A549 (cell line): ENCODE data around the gene SH2B3. TPM values are rescaled to one million over a fixed set of nuclear protein-coding genes. Genes with fewer than 3 reads are reported as not detected.

Experiments
- ATAC-seq, 2 experiments: fragments of 200-7000 bp in 1 of 2; fragments of >200 bp in 1 of 2; cut with Nextera tagmentation in 1 of 2; cut with Tn5 transposase in 1 of 2; 3 replicates each; pipeline versions ENCODE4 v1.8.0 to v1.9.1; 2018 to 2020; ENCODE audit warnings: mild to moderate bottlenecking in 1 of 2, moderate library complexity in 1 of 2
- CTCF ChIA-PET: fragments of 300-600 bp; sonication (Branson Sonifier 250); formaldehyde crosslinking; extraction: SDS; loops from one replicate; lab custom pipeline; 2021; ENCODE audit warnings: antibody characterized with exemption, inconsistent platforms; lab: Yijun Ruan, JAX
- POLR2A ChIA-PET: fragments of 350-600 bp; formaldehyde crosslinking; extraction: SDS; loops from one replicate; lab custom pipeline; 2021; ENCODE audit warnings: antibody characterized with exemption, inconsistent platforms; lab: Yijun Ruan, JAX
- DNase-seq, 2 experiments: peaks; one replicate each; pipeline versions ENCODE4 v3.0.0 to v3.0.0-alpha.2; 2011 to 2016; ENCODE audit warnings: low read depth in 1 of 2, low spot score in 1 of 2
- FAIRE-seq: peaks from 2 replicates; lab custom pipeline; 2011; peaks lifted over from hg19 to GRCh38; lab: Jason Lieb, UNC
- H3K27ac ChIP-seq, 2 experiments: fragments of >200 bp; sonication (Bioruptor Twin); formaldehyde crosslinking; 3 replicates each; pipeline ENCODE4 v1.5.1; 2016 to 2017
- H3K4me1 ChIP-seq: fragments of >200 bp; sonication (Bioruptor Twin); formaldehyde crosslinking; 3 replicates; pipeline ENCODE4 v1.6.1; 2016
- H3K4me2 ChIP-seq: fragments of >200 bp; sonication (Bioruptor Twin); formaldehyde crosslinking; 3 replicates; pipeline ENCODE4 v1.6.1; 2016
- H3K4me3 ChIP-seq: fragments of >200 bp; sonication (Bioruptor Twin); formaldehyde crosslinking; 3 replicates; pipeline ENCODE4 v1.5.1; 2016
- H3K9me3 ChIP-seq: fragments of >200 bp; sonication (Bioruptor Twin); formaldehyde crosslinking; 3 replicates; pipeline ENCODE4 v1.6.1; 2016
- CHD4 ChIP-seq: fragments of 200-600 bp; sonication (generic); IDR thresholded peaks from 2 replicates; pipeline ENCODE4 v1.6.1; 2016; ENCODE audit warnings: antibody characterized with exemption, mild to moderate bottlenecking, borderline replicate concordance
- CTCF ChIP-seq: fragments of >200 bp; sonication (Bioruptor Twin); formaldehyde crosslinking; IDR thresholded peaks from 3 replicates; pipeline ENCODE4 v1.5.1; 2016
- EHF ChIP-seq: fragments of 250-450 bp; sonication (Bioruptor Pico); IDR thresholded peaks from 2 replicates; pipeline ENCODE4 v1.5.0; 2020; ENCODE audit warnings: mild to moderate bottlenecking
- FOSB ChIP-seq: fragments of 250-450 bp; sonication (Bioruptor Pico); IDR thresholded peaks from 2 replicates; pipeline ENCODE4 v1.5.0; 2020; ENCODE audit warnings: mild to moderate bottlenecking, moderate library complexity
- FOXS1 ChIP-seq: fragments of 250-450 bp; sonication (Bioruptor Pico); IDR thresholded peaks from 2 replicates; pipeline ENCODE4 v1.5.0; 2020; ENCODE audit warnings: mild to moderate bottlenecking, moderate library complexity
- HOXB13 ChIP-seq: fragments of 250-450 bp; sonication (Bioruptor Pico); IDR thresholded peaks from 2 replicates; pipeline ENCODE4 v1.5.0; 2020; ENCODE audit warnings: low read depth, mild to moderate bottlenecking, moderate library complexity
- KDM1A ChIP-seq: fragments of 200-600 bp; sonication (generic); IDR thresholded peaks from 2 replicates; pipeline ENCODE4 v1.6.1; 2016; ENCODE audit warnings: low read depth, mild to moderate bottlenecking
- KDM5A ChIP-seq: fragments of 200-600 bp; sonication (generic); IDR thresholded peaks from 2 replicates; pipeline ENCODE4 v1.6.1; 2016; ENCODE audit warnings: antibody characterized with exemption, mild to moderate bottlenecking
- MYC ChIP-seq: IDR thresholded peaks from 2 replicates; pipeline ENCODE4 v1.6.1; 2012; ENCODE audit warnings: mild to moderate bottlenecking, inconsistent platforms, low read length, improper control_type of control experiment, borderline replicate concordance
- NFE2L2 ChIP-seq: fragments of 150-350 bp; conservative IDR thresholded peaks from 2 replicates; pipeline ENCODE4 v1.6.1; 2014; ENCODE audit warnings: low read length
- POLR2AphosphoS2 ChIP-seq: conservative IDR thresholded peaks from 2 replicates; pipeline ENCODE4 v1.6.1; 2012; ENCODE audit warnings: low read length, improper control_type of control experiment, inconsistent platforms
- RCOR1 ChIP-seq: fragments of 150-350 bp; IDR thresholded peaks from 2 replicates; pipeline ENCODE4 v1.6.1; 2014; ENCODE audit warnings: antibody characterized with exemption, low read length, low read depth
- SMC3 ChIP-seq: fragments of >200 bp; sonication (Bioruptor Twin); formaldehyde crosslinking; IDR thresholded peaks from 3 replicates; pipeline ENCODE4 v1.6.1; 2018; ENCODE audit warnings: inconsistent platforms
- SREBF2 ChIP-seq: fragments of 450-650 bp; IDR thresholded peaks from 2 replicates; pipeline ENCODE4 v1.6.1; 2014; ENCODE audit warnings: mild to moderate bottlenecking, moderate library complexity
- ZFP36 ChIP-seq: fragments of 450-650 bp; IDR thresholded peaks from 2 replicates; pipeline ENCODE4 v1.6.1; 2014; ENCODE audit warnings: borderline replicate concordance; ENCODE audit not compliant: partially characterized antibody
- ZNF302 ChIP-seq: fragments of 250-450 bp; sonication (Bioruptor Pico); IDR thresholded peaks from 2 replicates; pipeline ENCODE4 v1.9.0; 2021; ENCODE audit warnings: inconsistent platforms, mild to moderate bottlenecking, moderate library complexity
- WGBS: methylation state at CpG from one replicate; pipeline ENCODE4 v1.1.6; 2017; ENCODE audit errors: missing lambda C conversion rate; 5-methylcytosine and 5-hydroxymethylcytosine counted together
- polyA plus RNA-seq, 4 experiments: library from polyadenylated mRNA; depleted of rRNA in 3 of 4; stranded (reverse); fragments of >200 nt; fragmentation: RNase III in 1 of 4; extraction: RNeasy Plus Mini Kit Qiagen cat#74134 plus additional on column Dnase treatment in 1 of 4; gene quantifications; 2 replicates in 3 of 4; 3 replicates in 1 of 4; pipeline ENCODE4 v1.2.3, GENCODE V29; 2011 to 2017
- TF ChIP-seq, protein P1 (sequence below): IDR thresholded peaks from 2 replicates; pipeline ENCODE4 v1.6.1; 2012; ENCODE audit warnings: low read depth, borderline replicate concordance
- TF ChIP-seq, protein P2 (sequence below): fragments of 250-450 bp; sonication (Bioruptor Pico); IDR thresholded peaks from 2 replicates; pipeline ENCODE4 v1.5.0; 2020; ENCODE audit warnings: low read depth, mild to moderate bottlenecking, moderate library complexity

The SH2B3 gene
- polyA plus RNA-seq, 2 of the 4 experiments (the other 2 are of a cell fraction) = 2.3 to 2.5 TPM

- Histone ChIP-seq H3K4me1 (peaks cover 7% of the 10 kb centered on the region), H3K27ac (no peak overlapping the region), H3K4me2 (no peak overlapping the region), H3K9me3 (no peaks in the 10 kb centered on the region), H3K4me3 (no peak overlapping the region)
- POLR2A ChIA-PET = no interaction called here
- no peak for FAIRE-seq
- ATAC-seq = no peak
- CTCF ChIA-PET = interaction anchor here (0.5 to 17.4 kb wide), 7 partner anchors 8 to 977 kb away, joined by 3 to 154 read pairs (median 6); no protein-coding TSS in a partner anchor
- 98% methylated on average over 7 of the region's 7 CpGs for WGBS
- TF ChIP-seq NFE2L2 = no peak
- TF ChIP-seq RCOR1 = no peak
- TF ChIP-seq SMC3 = no peak
- no peak for DNase-seq
Measured at GRCh38 chr12:111443086-111443485, 37.4 kb downstream of the SH2B3 start.

DNA sequence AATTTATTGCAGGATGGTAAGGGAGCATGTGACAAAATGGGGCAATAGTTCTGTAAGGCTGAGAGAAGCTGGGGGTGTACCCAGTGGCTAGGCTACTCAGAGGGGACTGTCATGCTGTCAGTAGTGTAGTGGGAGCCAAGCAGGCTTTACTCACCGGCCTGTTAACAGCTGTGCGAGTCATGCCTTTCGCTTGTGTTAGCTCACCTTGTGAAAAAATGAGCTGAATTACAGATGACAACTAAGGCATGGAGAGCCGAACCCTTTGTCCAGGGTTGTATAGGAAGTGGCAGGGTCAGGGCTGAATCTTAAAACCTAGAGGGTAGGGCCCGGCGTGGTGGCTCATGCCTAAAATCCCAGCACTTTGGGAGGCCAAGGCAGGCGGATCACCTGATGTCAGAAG lies 37.9 kb downstream of the SH2B3 start:
- POLR2A ChIA-PET = no interaction called here
- ATAC-seq (no peak), DNase-seq (no peak), FAIRE-seq (no peak)
- CTCF ChIA-PET = interaction anchor here (0.8 to 17.4 kb wide), 5 partner anchors 8 to 45 kb away, joined by 3 to 154 read pairs (median 9); no protein-coding TSS in a partner anchor
- no peak overlapping the region for H3K27ac ChIP-seq
- H3K9me3 ChIP-seq = no peaks in the 10 kb centered on the region
- no peak overlapping the region for H3K4me3 ChIP-seq
- H3K4me2 ChIP-seq = no peak overlapping the region
- TF ChIP-seq CTCF (no peak), CHD4 (no peak), HOXB13 (no peak), MYC (no peak), FOSB (no peak), KDM5A (no peak), ZFP36 (no peak), KDM1A (no peak), POLR2AphosphoS2 (no peak), RCOR1 (no peak), ZNF302 (CRISPR knock-in tag) (no peak), SREBF2 (no peak), EHF (CRISPR knock-in tag) (no peak)
- TF ChIP-seq, protein P1, sequence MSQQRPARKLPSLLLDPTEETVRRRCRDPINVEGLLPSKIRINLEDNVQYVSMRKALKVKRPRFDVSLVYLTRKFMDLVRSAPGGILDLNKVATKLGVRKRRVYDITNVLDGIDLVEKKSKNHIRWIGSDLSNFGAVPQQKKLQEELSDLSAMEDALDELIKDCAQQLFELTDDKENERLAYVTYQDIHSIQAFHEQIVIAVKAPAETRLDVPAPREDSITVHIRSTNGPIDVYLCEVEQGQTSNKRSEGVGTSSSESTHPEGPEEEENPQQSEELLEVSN = no peak
- TF ChIP-seq, protein P2, sequence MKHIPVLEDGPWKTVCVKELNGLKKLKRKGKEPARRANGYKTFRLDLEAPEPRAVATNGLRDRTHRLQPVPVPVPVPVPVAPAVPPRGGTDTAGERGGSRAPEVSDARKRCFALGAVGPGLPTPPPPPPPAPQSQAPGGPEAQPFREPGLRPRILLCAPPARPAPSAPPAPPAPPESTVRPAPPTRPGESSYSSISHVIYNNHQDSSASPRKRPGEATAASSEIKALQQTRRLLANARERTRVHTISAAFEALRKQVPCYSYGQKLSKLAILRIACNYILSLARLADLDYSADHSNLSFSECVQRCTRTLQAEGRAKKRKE (CRISPR knock-in tag) = no peak
- 80% methylated on average over 7 of the region's 7 CpGs for WGBS
- peaks cover 2% of the 10 kb centered on the region; the same call in 2 of the 3 replicates for H3K4me1 ChIP-seq

GRCh38 chr12:111444314-111444924 lies 38.7 kb downstream of the SH2B3 start:
- ATAC-seq (no peak), FAIRE-seq (no peak)
- WGBS = 89% methylated on average over 6 of the region's 8 CpGs

More at GRCh38 chr12:111444314-111444924, 38.7 kb downstream of the SH2B3 start:
- Histone ChIP-seq H3K4me3 (no peak overlapping the region), H3K4me2 (no peak overlapping the region), H3K27ac (no peak overlapping the region), H3K9me3 (no peaks in the 10 kb centered on the region), H3K4me1 (no peaks in the 10 kb centered on the region)
- DNase-seq = no peak
- POLR2A ChIA-PET = interaction anchor here (0.5 to 0.6 kb wide), 2 partner anchors 186 to 1929 kb away, joined by 5 read pairs; no protein-coding TSS in a partner anchor
- CTCF ChIA-PET = interaction anchor here (0.8 to 17.4 kb wide), 5 partner anchors 9 to 46 kb away, joined by 3 to 154 read pairs (median 4); no protein-coding TSS in a partner anchor
- TF ChIP-seq FOXS1 (CRISPR knock-in tag) (no peak), KDM1A (peak; percentile 48; the same call in 1 of the 2 replicates)
